Renal cortical epithelial cell (primary cell): Measurements from ENCODE around the gene IFT25. TPM values are rescaled to one million over a fixed set of nuclear protein-coding genes. Genes with fewer than 3 reads are reported as not detected.
"Not testable (repeated sequence)": the region's sequence is repeated elsewhere in the genome, so short reads cannot be mapped to it uniquely, and the experiment has no call there.

Source experiments
- DNase-seq: peaks from one replicate; pipeline ENCODE4 v3.0.0-alpha.2; 2011; ENCODE audit warnings: low read depth
- total RNA-seq: library from RNA; depleted of rRNA; stranded (reverse); fragments of >200 nt; gene quantifications from 2 replicates; pipeline ENCODE4 v1.2.3, GENCODE V29; 2014

The IFT25 gene
- total RNA-seq, 1 donor from 2014 or later = 23.7 TPM

- peak; percentile 88 for DNase-seq
Measured at GRCh38 chr1:53889304-53890298, 55.9 kb downstream of the IFT25 start, which contains the start of gene YIPF1. TSS of gene YIPF1 (minus strand) at chr1:53889797. CDS start at chr1:53888937, 860 bp downstream.

- DNase-seq = no peak
Measured at GRCh38 chr1:53888681-53889080, 56.8 kb downstream of the IFT25 start.

GRCh38 chr1:53883600-53883999 is 61.9 kb downstream of the IFT25 start:
- not testable (repeated sequence) for DNase-seq

- not testable (repeated sequence) for DNase-seq
Measured at GRCh38 chr1:53881853-53882252, 63.6 kb downstream of the IFT25 start.

GRCh38 chr1:53878492-53879105 is 66.9 kb downstream of the IFT25 start:
- DNase-seq = peak; percentile 82

- not testable (repeated sequence) for DNase-seq
Measured at GRCh38 chr1:53875150-53875549, 70.3 kb downstream of the IFT25 start.

GRCh38 chr1:53871773-53872484 is 73.6 kb downstream of the IFT25 start:
- no peak for DNase-seq

Other genes starting within 250 kb of the IFT25 start
- gene GLIS1, start 206.5 kb downstream of the IFT25 start, total RNA-seq = 0.17 and 0.60 TPM in 2 replicates
- 23.3 and 35.1 TPM in 2 replicates for gene NDC1, start 107.4 kb downstream of the IFT25 start, total RNA-seq
- gene YIPF1, start 55.9 kb downstream of the IFT25 start, total RNA-seq = 24.7 and 30.3 TPM in 2 replicates
- gene DIO1, start 51.5 kb downstream of the IFT25 start, total RNA-seq = not detected in 2 replicates
- 38.6 and 40.8 TPM in 2 replicates for gene LRRC42, start 651 bp upstream of the IFT25 start, total RNA-seq
- not detected in 2 replicates for gene LDLRAD1, start 72.5 kb upstream of the IFT25 start, total RNA-seq
- 227 and 426 TPM in 2 replicates for gene TMEM59, start 107.5 kb upstream of the IFT25 start, total RNA-seq
- gene TCEANC2, start 107.9 kb upstream of the IFT25 start, total RNA-seq = 2.1 and 5.3 TPM in 2 replicates
- gene CDCP2, start 207.3 kb upstream of the IFT25 start, total RNA-seq = not detected in 2 replicates